NCI-H1694 treated with DMSO at 0.1 percent for 48 hours (cell line): ENCODE data around the gene CAMTA1.
"Not testable (repeated sequence)": the region's sequence is repeated elsewhere in the genome, so short reads cannot be mapped to it uniquely, and the experiment has no call there.

Experiments
- DNase-seq: peaks from one replicate; lab custom pipeline; 2025; lab: John Stamatoyannopoulos, UW

CAMTA1 gene

DNA sequence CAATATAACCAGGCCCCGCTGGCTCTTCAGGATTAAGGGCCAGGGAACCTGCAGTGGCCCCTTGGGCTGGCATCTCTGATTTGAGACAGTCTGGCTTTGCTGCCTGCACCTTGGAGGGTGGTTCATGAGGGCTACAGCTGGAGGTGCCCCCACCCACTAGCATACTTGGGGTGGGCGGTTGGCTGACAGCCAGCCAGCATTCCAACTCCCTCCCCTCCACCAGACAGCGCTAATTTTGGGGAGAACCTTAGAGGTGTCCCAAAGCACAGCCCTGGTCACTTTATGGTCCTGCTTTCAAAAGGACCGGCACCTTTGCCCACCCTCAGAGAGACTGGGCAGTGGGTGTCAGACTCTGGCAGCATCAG is 805.2 kb downstream of the CAMTA1 start:
- no peak for DNase-seq

DNA sequence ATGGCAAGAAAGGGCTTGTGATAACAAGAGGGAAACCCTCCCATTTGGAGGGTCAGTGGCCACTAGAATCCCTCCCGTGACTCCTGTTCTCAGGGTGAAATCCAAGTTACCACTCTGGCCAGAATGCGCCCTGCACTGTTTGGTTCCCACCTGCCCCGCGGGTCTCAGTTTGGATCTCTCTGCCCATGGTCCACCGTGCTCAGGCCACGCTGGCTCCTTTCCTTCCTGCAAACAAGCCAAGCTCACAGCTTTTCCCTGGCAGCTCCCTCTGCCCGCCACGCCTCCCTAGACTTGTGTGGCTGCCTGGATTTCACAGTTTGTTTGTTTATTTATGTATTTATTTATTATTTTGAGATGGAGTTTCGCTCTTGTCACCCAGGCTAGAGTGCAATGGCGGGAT is 806.3 kb downstream of the CAMTA1 start:
- no peak for DNase-seq

DNA sequence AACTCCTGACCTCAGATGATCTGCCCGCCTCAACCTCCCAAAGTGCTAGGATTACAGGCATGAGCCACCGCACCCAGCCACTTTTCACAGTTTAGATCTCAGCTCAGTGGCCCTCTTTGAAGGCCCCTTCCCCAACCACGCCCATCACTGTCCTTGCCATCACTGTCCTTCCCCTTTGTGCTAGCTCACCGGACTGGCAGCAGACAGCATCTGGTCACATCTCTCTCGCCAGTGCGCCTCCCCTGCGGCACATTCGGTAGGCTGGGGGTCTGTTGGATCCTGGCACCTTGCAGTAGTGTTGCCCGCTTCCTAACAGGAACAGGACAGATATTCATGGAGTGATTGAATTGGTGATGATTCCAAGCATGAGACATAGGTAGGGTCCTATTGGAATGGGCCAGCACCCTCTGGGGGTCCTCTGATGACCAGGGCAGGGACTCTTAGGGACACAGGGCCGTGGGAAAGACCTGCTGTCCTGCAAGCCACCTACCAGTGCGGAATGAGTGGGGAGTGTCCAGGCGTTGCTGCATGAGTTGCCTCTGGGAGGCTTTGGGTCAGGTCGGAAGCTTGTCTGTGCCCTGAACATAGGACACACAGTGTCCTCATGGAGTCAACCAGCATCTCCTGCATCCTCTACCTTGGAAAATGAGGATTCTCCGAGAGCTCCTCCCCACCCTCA is 807.0 kb downstream of the CAMTA1 start:
- DNase-seq: no peak

DNA sequence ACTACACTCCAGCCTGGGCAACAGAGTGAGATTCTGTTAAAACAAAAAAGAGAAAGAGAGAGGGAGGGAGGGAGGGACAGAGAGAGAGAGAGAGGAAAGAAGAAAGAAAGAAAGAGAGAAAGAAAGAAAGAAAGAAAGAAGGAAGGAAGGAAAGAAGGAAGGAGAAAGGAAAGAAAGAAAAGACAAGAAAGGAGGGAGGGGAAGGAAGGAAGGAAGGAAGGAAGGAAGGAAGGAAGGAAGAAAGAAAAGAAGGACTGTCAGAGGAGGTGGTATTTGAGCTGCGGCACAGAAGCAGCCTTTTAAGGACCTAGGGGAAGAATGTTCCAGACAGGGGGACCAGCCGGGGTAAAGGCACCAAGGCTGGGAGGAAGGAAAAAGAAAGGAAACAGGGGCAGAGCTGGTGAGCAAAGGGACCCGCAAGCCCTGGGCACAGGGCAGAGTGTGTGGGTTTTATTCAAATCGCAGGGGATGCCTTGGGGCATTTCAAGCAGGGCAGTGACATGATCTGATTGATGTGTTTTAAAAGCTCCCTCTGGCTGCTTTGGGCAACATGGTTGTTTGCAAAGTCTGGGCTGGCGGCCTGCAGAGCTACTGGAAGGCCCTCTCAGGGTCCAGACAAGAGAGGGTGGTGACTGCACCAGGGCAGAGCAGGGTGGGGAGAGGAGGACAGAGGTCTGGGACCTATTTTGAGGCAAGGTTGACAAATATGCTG is 808.9 kb downstream of the CAMTA1 start:
- DNase-seq: no peak

DNA sequence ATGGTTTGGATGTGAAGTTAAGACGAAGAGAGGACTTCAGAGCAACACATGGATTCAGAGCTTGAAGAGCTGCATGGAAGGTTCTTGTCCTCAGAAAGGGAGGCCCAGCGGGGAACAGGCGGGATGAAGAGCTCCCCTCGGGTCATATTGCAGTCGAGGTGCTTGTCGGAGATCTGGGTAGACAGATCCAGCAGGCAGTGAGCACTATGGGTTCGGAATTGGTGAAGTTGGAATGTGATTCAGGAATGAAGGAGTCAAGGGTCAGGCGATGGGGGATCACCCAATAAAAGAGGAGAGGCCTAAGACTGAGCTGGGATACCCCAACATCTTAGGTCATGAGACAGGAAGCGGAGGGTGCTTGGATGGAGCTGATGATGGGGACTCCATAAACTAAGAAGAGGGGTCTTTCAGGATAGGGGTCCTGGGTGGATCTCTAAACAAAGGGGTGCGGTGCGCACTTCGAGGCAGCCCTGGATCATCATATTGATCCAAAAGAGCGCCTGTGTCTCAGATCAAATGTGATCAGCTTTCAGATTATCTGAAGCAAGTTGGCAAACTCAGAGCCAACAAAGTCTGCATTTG is 809.6 kb downstream of the CAMTA1 start:
- DNase-seq: no peak

DNA sequence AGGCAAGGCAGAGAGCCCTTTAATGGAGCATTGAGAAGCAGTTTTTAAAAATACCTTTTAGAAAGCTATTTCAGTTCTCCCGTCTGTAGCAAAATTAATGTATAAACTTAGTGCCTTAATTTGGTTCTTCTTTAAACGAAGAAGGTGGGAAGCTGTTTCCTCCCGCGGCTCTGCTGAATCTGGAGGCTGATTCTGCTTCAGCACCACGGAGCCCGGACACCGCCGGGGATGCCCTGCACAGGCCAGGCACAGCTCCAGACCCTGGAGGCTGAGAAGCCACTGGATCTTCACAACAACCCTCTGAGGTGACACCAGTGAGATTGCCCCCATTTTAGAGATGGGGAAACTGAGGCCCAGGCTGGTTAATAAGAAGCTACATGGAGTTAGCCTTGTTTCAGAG is 810.1 kb downstream of the CAMTA1 start:
- DNase-seq: no peak

DNA sequence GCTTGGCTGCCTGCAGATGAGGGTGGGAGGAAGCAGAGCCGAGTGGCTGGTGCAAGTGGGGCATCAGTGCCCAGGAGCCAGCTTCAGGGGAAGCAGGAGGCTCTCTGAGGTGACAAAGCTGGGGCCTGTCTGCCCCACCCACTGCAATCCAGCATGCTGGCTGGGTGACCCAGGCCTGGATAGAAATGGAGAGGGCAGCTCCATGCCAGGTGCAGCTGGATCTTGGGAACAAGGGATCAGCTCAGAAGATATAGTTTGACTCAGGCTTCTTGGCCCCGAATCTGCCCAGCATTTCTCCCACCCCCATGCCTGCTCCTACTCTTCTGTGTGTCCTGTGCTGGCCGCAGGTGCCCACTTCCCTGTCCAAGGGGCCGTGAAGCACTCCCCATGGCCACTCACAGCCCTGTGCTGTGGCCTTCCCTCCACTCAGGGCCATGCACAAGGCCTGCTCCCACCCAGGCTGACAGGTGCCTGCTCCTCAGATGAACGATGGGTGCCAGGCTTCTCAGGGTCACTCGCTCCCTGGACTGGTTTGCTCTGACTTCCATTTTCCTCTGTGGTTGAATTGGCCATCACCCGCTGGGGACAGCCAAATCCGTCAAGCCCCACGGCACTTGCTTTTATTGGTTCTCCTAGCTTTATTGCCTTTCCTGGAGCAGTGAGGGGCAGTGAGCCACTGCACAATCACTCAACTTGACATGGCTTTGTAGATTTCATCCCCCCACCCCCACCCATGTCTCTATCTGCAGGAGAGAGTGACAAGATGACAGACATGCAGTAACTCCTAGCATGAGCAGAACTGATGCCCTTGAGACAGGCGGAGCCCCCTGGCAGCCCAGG is 811.1 kb downstream of the CAMTA1 start:
- DNase-seq: no peak

DNA sequence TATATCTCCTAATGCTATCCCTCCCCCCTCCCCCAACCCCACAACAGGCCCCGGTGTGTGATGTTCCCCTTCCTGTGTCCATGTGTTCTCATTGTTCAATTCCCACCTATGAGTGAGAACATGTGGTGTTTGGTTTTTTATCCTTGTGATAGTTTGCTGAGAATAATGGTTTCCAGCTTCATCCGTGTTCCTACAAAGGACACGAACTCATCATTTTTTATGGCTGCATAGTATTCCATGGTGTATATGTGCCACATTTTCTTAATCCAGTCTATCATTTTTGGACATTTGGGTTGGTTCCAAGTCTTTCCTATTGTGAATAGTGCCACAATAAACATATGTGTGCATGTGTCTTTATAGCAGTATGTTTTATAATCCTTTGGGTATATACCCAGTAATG is 812.8 kb downstream of the CAMTA1 start:
- not testable (repeated sequence) for DNase-seq

DNA sequence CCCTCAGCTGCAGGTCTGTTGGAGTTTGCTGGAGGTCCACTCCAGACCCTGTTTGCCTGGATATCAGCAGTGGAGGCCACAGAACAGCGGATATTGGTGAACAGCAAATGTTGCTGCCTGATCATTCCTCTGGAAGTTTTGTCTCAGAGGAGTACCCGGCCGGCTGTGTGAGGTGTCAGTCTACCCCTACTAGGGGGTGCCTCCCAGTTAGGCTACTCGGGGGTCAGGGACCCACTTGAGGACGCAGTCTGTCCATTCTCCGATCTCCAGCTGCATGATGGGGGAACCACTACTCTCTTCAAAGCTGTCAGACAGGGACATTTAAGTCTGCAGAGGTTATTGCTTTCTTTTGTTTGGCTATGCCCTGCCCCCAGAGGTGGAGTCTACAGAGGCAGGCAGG is 819.7 kb downstream of the CAMTA1 start:
- not testable (repeated sequence) for DNase-seq

DNA sequence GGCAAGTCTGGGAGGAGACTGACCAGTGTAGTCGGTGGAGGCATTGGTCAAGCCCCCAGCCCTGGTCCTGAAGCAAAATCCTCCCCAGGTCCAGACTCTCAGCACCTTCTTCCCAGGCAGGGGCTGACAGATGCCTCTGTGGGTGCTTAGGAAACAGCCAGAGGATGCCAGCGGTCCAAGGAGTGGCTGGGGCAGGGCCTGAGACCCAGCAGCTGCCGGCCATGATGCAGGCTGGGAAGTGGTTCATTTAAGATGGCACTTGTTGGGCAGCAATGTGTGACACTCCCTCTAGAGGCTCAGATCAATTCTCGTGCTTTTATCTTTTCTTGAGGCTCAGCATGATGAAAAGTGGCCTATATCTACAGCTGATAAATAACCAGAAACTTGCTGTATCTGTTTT is 820.8 kb downstream of the CAMTA1 start:
- no peak for DNase-seq

DNA sequence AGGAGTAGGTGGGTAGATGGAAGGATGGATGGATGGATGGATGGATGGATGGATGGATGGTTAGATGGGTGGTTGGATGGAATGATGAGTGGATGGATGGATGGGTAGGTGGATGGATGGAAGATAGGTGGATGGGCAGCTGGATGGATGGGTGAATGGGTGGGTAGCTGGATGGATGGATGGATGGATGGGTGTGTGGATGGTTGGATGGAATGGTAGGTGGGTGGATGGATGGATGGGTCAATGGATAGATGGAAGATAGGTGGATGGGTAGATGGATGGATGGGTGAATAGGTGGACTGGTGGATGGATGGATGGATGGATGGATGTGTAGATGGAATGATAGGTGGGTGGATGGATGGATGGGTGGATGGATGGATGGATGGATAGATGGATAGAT is 821.8 kb downstream of the CAMTA1 start:
- DNase-seq: no peak

DNA sequence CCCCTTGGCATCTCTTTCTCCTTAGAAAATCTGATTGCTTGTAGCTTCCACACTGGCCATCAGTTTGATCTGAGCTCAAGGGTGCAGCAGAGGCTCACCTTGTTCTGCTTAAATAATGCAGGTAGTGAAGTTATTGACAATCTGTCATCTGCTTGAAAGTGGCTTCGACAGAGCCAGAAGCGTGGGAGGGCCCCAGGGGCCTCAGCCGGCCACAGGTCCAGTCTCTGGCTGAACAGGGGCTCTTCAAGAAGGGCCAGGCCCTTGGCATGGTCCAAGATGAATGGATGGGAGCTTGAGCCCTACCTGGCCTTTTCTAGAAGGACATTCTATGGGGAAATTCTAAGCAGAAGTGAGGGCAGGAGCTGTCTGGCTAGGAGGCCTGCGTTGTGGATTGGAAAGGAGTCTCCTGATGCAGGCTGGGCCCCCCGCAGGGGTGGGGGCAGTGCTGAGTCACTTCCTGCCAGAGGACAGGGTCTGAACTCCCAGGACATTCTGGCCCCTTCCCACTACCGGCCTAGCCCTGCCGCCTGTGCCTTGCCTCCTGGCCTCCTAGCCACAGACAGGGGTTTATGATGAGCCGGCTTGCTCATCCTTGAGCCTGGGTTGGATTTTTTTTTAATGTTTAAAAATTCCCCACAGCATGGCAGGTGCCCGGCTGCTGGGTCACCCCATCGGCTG is 823.5 kb downstream of the CAMTA1 start:
- DNase-seq: no peak

DNA sequence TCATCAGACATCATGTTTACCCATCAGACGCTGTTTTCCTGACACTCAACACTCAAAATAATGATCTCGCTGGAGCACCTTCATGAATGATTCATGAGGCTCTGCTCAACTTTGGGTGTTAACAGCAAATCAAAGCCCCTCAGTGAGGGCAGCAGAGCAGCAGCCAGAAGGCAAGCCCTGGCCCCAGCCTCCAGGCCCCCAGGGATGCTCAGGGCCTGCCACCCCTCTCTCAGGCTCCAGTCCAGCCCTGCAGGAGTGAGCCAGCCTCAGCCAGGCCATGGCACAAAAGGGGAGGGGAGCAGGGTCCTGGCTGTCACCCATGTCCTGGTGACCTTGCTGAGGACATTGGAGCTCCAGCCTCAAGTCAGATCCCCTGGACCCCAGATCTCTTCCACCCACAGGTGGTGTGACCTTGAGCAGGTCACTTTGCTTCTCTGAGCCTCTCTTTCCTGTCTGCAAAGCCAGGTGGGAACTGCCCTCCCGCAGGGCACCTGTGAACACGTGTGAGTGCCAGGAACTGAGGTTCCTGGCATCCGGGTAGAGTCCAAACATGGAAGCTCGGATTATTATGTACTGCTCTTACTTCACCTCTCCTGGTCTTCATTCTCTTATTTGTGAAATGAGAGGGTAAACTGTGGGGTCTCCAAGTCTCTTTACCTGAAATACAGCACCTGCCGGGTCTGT is 824.2 kb downstream of the CAMTA1 start:
- no peak for DNase-seq

DNA sequence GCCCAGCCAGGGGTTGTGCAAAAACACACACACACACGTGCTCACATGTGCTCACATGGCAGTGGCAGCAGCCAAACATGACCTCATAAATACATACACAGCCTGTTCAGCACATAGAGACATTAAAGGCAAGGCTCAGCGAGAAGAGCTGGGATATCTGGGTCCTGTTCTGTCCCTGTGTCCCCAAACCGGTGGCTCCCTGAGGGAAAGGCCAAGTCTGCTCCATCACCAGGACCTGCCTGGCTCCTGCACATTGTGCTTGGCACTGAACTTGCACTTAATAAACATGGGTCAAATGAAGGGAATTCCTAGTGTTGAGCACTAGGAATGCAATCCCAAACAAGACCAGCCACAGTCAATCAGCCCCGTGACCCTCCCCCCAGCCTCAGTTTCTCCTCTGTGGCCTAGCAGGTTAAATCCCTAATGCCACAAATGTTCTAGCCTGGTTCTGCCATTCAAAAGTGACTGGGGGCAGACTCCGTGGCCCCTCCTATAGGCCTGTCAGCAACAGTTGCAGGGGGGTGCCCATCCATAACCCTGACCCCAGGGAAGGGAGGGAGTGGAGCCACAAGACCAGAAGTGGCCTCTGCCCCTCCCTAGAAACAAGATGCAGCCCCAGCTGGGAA is 825.0 kb downstream of the CAMTA1 start:
- no peak for DNase-seq

DNA sequence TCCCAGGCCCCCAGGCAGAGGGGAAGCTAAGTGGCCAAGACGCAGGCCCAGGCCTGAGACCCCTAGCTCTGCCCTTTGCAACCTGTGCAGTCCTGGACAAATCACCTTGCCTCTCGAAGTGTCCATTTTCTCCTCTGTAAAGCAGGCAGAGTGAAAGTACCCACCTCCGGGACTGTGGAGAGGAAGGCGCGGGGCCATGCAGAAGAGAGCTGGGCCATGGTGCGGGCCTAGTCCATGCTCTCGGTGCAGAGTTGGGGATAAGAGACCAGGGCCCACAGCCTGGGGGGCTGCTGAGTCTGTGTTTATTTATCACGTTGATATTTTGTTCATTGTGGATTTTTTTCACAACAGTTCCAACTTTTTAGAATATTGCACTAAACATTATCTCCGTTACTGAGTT is 825.7 kb downstream of the CAMTA1 start:
- DNase-seq: no peak

DNA sequence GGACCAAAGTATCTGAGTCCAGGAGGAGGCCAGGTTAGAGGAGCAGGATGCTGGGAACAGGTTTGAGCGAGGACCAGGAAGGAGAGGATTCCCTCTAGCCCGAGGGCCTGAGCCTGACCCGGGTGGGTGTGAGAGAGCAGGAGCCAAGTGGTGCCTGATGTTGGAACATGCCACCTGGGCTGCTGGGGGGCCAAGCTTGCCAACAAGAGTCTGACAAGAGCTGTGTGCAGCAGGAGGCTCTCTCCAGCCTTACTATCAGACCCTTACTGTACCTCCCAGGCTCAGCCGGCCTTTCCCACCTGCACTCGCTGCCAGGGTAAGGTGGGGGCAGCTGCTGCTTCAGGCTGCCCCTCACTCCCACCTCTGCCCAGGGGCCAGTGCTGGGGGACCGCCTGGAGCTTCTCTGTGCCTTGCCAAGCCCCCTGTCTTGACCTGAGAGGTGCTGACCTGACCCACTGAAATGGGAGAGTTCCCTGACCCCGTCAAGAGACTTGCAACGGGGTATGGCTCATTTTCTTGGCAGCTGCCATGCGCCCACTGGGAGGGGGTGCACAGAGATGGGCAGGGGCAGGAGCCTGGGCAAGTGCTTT is 826.3 kb downstream of the CAMTA1 start:
- DNase-seq: no peak

DNA sequence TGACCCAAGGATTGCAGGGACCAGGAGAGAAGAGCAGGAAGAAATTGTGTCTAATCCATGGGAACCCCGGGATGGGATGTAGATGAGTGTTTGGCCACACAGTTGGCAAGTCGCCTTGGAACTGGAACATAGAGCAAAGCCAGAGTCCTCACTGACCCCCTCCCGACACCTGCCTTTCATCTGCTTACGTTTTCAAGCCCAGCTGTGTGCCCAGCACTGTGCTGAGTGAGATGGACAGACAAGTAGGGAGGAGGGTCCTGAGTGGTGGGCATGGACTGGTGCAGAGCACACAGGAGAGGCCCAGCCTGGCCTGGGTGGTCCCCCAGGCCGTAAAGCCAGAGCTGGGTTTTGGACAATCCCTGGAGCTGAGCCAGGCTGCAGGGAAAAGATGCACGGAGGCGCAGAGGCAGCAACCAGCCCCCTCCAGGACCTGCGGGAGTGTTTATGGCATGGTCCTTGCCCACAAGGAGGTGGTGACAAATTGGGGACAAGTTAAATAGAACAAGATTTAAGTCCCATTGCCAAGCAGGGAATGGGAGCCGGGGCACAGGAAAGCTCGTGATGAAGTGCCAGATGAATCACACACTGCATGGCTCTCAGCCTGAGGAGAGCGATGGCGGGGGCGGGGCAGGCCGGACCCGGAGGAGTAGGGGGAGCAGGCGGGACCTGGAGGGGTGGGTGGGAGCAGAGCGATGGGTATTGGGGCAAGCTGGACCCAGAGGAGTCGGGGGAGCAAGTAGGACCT is 828.0 kb downstream of the CAMTA1 start:
- no peak for DNase-seq

DNA sequence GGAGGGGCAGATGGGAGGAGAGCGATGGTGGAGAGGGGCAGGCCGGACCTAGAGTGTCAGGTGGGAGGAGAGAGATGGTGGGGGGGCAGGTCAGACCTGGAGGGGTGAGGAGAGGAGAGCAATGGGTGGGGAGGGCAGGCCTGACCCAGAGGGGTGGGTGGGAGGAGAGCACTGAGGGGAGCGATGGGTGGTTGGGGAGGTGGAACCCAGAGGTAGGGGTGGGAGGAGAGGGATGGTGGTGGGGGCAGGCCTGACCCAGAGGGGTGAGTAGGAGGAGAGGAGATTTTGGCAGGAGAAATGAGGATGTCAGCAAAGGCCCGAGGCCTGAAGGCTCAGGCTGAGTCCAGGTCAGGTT is 828.6 kb downstream of the CAMTA1 start:
- DNase-seq: no peak

DNA sequence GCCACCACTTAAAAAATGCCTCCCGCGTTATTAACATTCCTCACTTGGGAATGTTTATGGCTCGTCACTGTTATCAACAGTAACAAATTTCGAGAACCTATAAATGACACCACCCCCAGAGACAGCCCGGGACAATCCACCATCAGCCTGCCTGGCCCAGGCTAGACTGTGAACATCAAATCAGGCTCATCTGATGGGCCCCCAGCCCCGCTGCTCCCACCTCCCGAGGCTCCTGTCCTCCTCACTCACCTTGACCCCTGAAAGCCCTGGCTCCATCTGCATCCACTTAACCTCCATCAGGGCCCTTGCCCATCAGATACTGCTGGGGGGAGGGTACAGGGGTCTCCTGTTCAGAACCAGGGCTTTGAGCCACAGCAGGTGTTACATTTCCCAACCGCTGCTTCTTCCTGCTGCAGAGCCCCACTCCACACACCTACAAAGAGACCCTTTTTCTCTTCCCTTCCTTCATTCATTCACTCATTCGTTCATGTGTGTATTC is 829.4 kb downstream of the CAMTA1 start:
- no peak for DNase-seq

DNA sequence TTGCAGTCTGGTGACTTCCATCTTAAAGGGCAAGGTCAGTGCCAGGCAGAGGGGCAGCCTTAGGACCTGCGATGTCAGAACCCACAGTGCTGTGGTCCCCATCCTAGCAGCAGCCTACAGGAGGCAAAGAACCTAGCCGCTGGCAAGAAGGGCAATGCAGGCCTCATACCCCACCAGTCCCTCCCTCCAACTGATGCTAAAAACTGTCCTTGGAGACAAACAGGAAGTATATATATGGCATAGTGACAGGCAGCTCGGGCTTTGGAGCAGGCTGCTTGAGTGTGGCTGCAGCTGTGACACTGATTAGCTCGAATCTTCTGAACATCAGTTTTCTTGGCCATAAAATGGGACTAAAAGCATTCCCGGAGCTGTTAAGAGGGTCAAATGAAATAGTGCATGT is 829.9 kb downstream of the CAMTA1 start:
- DNase-seq: no peak
